Colonic mucosa (tissue), 4 donors: Measurements from ENCODE around the gene PLXNA2. TPM values are rescaled to one million over a fixed set of nuclear protein-coding genes. Genes with fewer than 3 reads are reported as not detected.

Source experiments
- DNase-seq: peaks from one replicate; pipeline ENCODE4 v3.0.0-alpha.2; 2020
- H3K27ac ChIP-seq: fragments of 200-600 bp; one replicate; pipeline ENCODE4 v1.8.0; 2021
- H3K27me3 ChIP-seq: fragments of 200-600 bp; one replicate; pipeline ENCODE4 v1.8.0; 2021
- H3K36me3 ChIP-seq: fragments of 200-600 bp; one replicate; pipeline ENCODE4 v1.8.0; 2021
- H3K4me1 ChIP-seq: fragments of 200-600 bp; one replicate; pipeline ENCODE4 v1.8.0; 2021; ENCODE audit warnings: mild to moderate bottlenecking
- H3K4me3 ChIP-seq: fragments of 200-600 bp; one replicate; pipeline ENCODE4 v1.8.0; 2021
- H3K9ac ChIP-seq, 2 donors: one replicate each; pipeline ENCODE4 v1.7.0; 2013; ENCODE audit warnings: control low read depth in 2 of 2, low read depth in 2 of 2, low read length in 2 of 2
- H3K9me3 ChIP-seq: fragments of 200-600 bp; one replicate; pipeline ENCODE4 v1.8.0; 2021
- CTCF ChIP-seq: fragments of 200-600 bp; IDR thresholded peaks from one replicate; pipeline ENCODE4 v1.8.0; 2022; ENCODE audit warnings: antibody characterized with exemption, mild to moderate bottlenecking
- intact Hi-C: fragments of 100-400 bp; cut with DNase I; formaldehyde crosslinking; loops from one replicate; pipeline ENCODE4 v1.14.1; 2022
- total RNA-seq, 2 donors: library from RNA; stranded (reverse); fragmentation: NEBNext Ultra II Directional in 1 of 2; extraction: Animal tissue kit (Norgen Biotek cat#: 25700) in 1 of 2; gene quantifications; one replicate each; pipeline ENCODE4 v1.2.1, GENCODE V29; 2021
- donor health status: healthy.
- donor health status: DM: no; HTN: no; CAD: no.
- donor health status: DM: no; HTN: no; CAD: no.

PLXNA2 gene
- total RNA-seq, 2 donors from 2014 or later, result 46.1 to 81.6 TPM

GRCh38 chr1:208192995-208193394 lies 51.2 kb downstream of the PLXNA2 start:
- DNase-seq, result no peak

GRCh38 chr1:208190784-208191183 lies 53.4 kb downstream of the PLXNA2 start:
- H3K27ac ChIP-seq, result no peak overlapping the region
- no peak overlapping the region for H3K4me3 ChIP-seq
- H3K36me3 ChIP-seq, result no peaks in the 10 kb centered on the region
- intact Hi-C loops, result no loop called here
- H3K27me3 ChIP-seq, result no peaks in the 10 kb centered on the region
- H3K4me1 ChIP-seq, result no peaks in the 10 kb centered on the region
- no peak for TF ChIP-seq CTCF
- no peaks in the 10 kb centered on the region for H3K9me3 ChIP-seq
- H3K9ac ChIP-seq, result no peak overlapping the region
- DNase-seq, result no peak

More at GRCh38 chr1:208192995-208193394, 51.2 kb downstream of the PLXNA2 start:
- Histone ChIP-seq H3K27me3 (no peaks in the 10 kb centered on the region), H3K36me3 (no peaks in the 10 kb centered on the region), H3K4me1 (no peaks in the 10 kb centered on the region), H3K27ac (no peak overlapping the region), H3K9ac (no peak overlapping the region), H3K4me3 (no peak overlapping the region), H3K9me3 (no peaks in the 10 kb centered on the region)
- intact Hi-C loops, result no loop called here
- TF ChIP-seq CTCF, result no peak

GRCh38 chr1:208189716-208190115 lies 54.5 kb downstream of the PLXNA2 start:
- Histone ChIP-seq H3K36me3 (no peaks in the 10 kb centered on the region), H3K27ac (no peak overlapping the region), H3K27me3 (no peaks in the 10 kb centered on the region), H3K4me1 (peaks cover 4% of the 10 kb centered on the region), H3K4me3 (no peak overlapping the region), H3K9me3 (no peaks in the 10 kb centered on the region), H3K9ac (no peak overlapping the region)
- TF ChIP-seq CTCF, result no peak
- DNase-seq, result no peak
- intact Hi-C loops, result loop anchor here (10.0 kb wide), 1 partner anchor 45 kb away; no protein-coding TSS in a partner anchor

GRCh38 chr1:208189183-208189582 lies 55.0 kb downstream of the PLXNA2 start:
- H3K36me3 ChIP-seq, result no peaks in the 10 kb centered on the region
- no peaks in the 10 kb centered on the region for H3K27me3 ChIP-seq
- H3K9ac ChIP-seq, result no peak overlapping the region
- H3K9me3 ChIP-seq, result no peaks in the 10 kb centered on the region
- H3K4me1 ChIP-seq, result peaks cover 6% of the 10 kb centered on the region
- no peak for DNase-seq
- no peak overlapping the region for H3K4me3 ChIP-seq
- intact Hi-C loops, result loop anchor here (10.0 kb wide), 1 partner anchor 46 kb away; no protein-coding TSS in a partner anchor
- TF ChIP-seq CTCF, result no peak
- H3K27ac ChIP-seq, result no peak overlapping the region

- no peaks in the 10 kb centered on the region for H3K9me3 ChIP-seq
- intact Hi-C loops, result loop anchor here (10.0 kb wide), 1 partner anchor 46 kb away; no protein-coding TSS in a partner anchor
- H3K27me3 ChIP-seq, result no peaks in the 10 kb centered on the region
- no peak overlapping the region for H3K9ac ChIP-seq
- peaks cover 6% of the 10 kb centered on the region for H3K4me1 ChIP-seq
- no peak overlapping the region for H3K4me3 ChIP-seq
- no peak overlapping the region for H3K27ac ChIP-seq
- no peaks in the 10 kb centered on the region for H3K36me3 ChIP-seq
- no peak for TF ChIP-seq CTCF
- DNase-seq, result no peak
Measured at GRCh38 chr1:208188607-208189006, 55.6 kb downstream of the PLXNA2 start.
